ENCODE measurements around the gene AGXT.

GRCh38 chr2:240835528-240835927 lies 33.1 kb upstream of the AGXT start:
- TF ChIP-seq, protein P1, sequence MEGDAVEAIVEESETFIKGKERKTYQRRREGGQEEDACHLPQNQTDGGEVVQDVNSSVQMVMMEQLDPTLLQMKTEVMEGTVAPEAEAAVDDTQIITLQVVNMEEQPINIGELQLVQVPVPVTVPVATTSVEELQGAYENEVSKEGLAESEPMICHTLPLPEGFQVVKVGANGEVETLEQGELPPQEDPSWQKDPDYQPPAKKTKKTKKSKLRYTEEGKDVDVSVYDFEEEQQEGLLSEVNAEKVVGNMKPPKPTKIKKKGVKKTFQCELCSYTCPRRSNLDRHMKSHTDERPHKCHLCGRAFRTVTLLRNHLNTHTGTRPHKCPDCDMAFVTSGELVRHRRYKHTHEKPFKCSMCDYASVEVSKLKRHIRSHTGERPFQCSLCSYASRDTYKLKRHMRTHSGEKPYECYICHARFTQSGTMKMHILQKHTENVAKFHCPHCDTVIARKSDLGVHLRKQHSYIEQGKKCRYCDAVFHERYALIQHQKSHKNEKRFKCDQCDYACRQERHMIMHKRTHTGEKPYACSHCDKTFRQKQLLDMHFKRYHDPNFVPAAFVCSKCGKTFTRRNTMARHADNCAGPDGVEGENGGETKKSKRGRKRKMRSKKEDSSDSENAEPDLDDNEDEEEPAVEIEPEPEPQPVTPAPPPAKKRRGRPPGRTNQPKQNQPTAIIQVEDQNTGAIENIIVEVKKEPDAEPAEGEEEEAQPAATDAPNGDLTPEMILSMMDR (conservative IDR thresholded peaks at IDR 0.05), result no peak
- TF ChIP-seq ZFX (IDR thresholded peaks at IDR 0.05), result no peak

Measured in C4-2B (cell line).